Osteoblast (primary cell): ENCODE measurements around the gene SH3RF3. TPM values are rescaled to one million over a fixed set of nuclear protein-coding genes. Genes with fewer than 3 reads are reported as not detected.
"Not testable (repeated sequence)": the region's sequence is repeated elsewhere in the genome, so short reads cannot be mapped to it uniquely, and the experiment has no call there.

ENCODE experiments used
- DNase-seq: peaks from one replicate; pipeline ENCODE4 v3.0.0; 2011; ENCODE audit warnings: low spot score, mixed read lengths; ENCODE audit not compliant: insufficient read length; ENCODE audit errors: missing footprints
- H2AFZ ChIP-seq: 2 replicates; pipeline ENCODE4 v1.6.0; 2011; ENCODE audit warnings: mild to moderate bottlenecking, low read length
- H3K27ac ChIP-seq: 2 replicates; pipeline ENCODE4 v1.5.1; 2011; ENCODE audit warnings: mild to moderate bottlenecking, low read depth, low read length, moderate library complexity
- H3K27me3 ChIP-seq: 2 replicates; pipeline ENCODE4 v1.6.0; 2012; ENCODE audit warnings: mild to moderate bottlenecking, control low read depth, inconsistent platforms, low read length, moderate library complexity; ENCODE audit not compliant: insufficient read depth
- H3K36me3 ChIP-seq: 2 replicates; pipeline ENCODE4 v1.5.1; 2011; ENCODE audit warnings: mild to moderate bottlenecking, low read length, control low read depth, moderate library complexity; ENCODE audit not compliant: insufficient read depth
- H3K4me1 ChIP-seq: 2 replicates; pipeline ENCODE4 v1.5.1; 2011; ENCODE audit warnings: mild to moderate bottlenecking, low read length, control low read depth, moderate library complexity; ENCODE audit not compliant: insufficient read depth
- H3K4me2 ChIP-seq: 2 replicates; pipeline ENCODE4 v1.6.0; 2011; ENCODE audit warnings: mild to moderate bottlenecking, low read length; ENCODE audit not compliant: insufficient read depth
- H3K4me3 ChIP-seq: fragments of 200-600 bp; sonication (generic); 3 replicates; pipeline ENCODE4 v1.5.1; 2012; ENCODE audit warnings: mild to moderate bottlenecking, low read length, inconsistent platforms; ENCODE audit not compliant: insufficient read depth
- H3K79me2 ChIP-seq: 2 replicates; pipeline ENCODE4 v1.6.0; 2012; ENCODE audit warnings: mild to moderate bottlenecking, low read length, control low read depth, inconsistent platforms; ENCODE audit not compliant: insufficient read depth
- H3K9me3 ChIP-seq: 2 replicates; pipeline ENCODE4 v1.5.1; 2011; ENCODE audit warnings: low read depth, low read length, control low read depth
- H4K20me1 ChIP-seq: 2 replicates; pipeline ENCODE4 v1.6.0; 2012; ENCODE audit warnings: mild to moderate bottlenecking, low read length, control low read depth; ENCODE audit not compliant: insufficient read depth
- total RNA-seq: library from RNA; depleted of rRNA; stranded (reverse); fragments of >200 nt; gene quantifications from 2 replicates; pipeline ENCODE4 v1.2.3, GENCODE V29; 2012
- TF ChIP-seq, protein P1 (sequence below): IDR thresholded peaks from 2 replicates; pipeline ENCODE4 v1.5.1; 2011; ENCODE audit warnings: mild to moderate bottlenecking, low read depth, low read length, moderate library complexity; ENCODE audit errors: extremely low read depth

Gene SH3RF3
- total RNA-seq, 1 donor, result 14.8 TPM

DNA sequence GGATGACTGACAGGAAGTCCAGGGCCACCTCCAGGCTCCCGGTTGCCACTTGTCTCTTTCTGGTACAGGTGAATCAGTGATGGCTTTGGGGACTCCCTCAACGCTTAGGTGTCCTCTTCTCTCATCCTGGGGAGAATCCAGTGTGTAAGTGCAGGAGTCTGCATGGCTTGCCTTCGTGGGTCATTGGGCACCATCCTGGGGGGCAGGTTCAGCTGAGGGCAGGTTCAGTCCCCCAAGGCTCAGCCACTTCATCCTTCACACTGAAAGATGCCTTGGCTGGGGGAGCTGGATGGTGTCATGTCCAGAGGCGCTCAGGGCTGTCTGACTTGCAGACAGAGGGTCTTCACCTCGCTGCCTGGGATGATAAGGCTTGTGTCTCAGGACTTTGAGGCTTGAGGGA, 29.2 kb downstream of the SH3RF3 start:
- H4K20me1 ChIP-seq, result peaks cover 62% of the 10 kb centered on the region
- no peak overlapping the region for H2AFZ ChIP-seq
- no peak overlapping the region for H3K27ac ChIP-seq
- TF ChIP-seq, protein P1, sequence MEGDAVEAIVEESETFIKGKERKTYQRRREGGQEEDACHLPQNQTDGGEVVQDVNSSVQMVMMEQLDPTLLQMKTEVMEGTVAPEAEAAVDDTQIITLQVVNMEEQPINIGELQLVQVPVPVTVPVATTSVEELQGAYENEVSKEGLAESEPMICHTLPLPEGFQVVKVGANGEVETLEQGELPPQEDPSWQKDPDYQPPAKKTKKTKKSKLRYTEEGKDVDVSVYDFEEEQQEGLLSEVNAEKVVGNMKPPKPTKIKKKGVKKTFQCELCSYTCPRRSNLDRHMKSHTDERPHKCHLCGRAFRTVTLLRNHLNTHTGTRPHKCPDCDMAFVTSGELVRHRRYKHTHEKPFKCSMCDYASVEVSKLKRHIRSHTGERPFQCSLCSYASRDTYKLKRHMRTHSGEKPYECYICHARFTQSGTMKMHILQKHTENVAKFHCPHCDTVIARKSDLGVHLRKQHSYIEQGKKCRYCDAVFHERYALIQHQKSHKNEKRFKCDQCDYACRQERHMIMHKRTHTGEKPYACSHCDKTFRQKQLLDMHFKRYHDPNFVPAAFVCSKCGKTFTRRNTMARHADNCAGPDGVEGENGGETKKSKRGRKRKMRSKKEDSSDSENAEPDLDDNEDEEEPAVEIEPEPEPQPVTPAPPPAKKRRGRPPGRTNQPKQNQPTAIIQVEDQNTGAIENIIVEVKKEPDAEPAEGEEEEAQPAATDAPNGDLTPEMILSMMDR, result no peak
- peaks cover 11% of the 10 kb centered on the region for H3K4me1 ChIP-seq
- peaks cover 89% of the 10 kb centered on the region for H3K79me2 ChIP-seq
- no peak overlapping the region for H3K4me2 ChIP-seq
- H3K36me3 ChIP-seq, result no peaks in the 10 kb centered on the region
- no peaks in the 10 kb centered on the region for H3K27me3 ChIP-seq
- DNase-seq, result no peak
- no peak overlapping the region for H3K4me3 ChIP-seq
- H3K9me3 ChIP-seq, result no peaks in the 10 kb centered on the region

DNA sequence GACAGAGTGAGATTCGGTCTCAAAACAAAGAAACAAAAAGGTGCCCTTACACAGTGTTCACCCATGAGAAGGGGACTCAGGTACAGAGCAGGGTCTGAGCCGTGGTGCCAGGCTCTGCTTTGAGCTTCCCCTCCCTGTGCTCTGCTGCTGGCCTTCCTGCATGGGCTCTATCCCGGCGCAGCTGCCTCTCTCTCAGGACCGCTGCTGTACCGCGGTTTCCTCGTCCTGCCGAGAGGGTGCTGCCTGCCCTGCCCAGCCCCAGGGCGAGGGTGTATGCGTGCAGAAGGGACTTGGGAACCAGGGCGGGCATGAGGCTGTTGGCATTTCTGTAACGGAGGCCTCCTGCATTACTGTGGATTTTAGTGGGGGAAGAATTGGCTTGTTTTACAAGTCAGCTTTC, 30.1 kb downstream of the SH3RF3 start:
- TF ChIP-seq, protein P1, result no peak
- H3K4me1 ChIP-seq, result peaks cover 17% of the 10 kb centered on the region
- no peaks in the 10 kb centered on the region for H3K36me3 ChIP-seq
- no peak for DNase-seq
- peaks cover 59% of the 10 kb centered on the region for H4K20me1 ChIP-seq
- no peak overlapping the region for H3K27ac ChIP-seq
- no peaks in the 10 kb centered on the region for H3K27me3 ChIP-seq
- no peaks in the 10 kb centered on the region for H3K9me3 ChIP-seq
- no peak overlapping the region for H3K4me2 ChIP-seq
- H3K79me2 ChIP-seq, result peaks cover 80% of the 10 kb centered on the region
- H2AFZ ChIP-seq, result no peak overlapping the region
- no peak overlapping the region for H3K4me3 ChIP-seq

DNA sequence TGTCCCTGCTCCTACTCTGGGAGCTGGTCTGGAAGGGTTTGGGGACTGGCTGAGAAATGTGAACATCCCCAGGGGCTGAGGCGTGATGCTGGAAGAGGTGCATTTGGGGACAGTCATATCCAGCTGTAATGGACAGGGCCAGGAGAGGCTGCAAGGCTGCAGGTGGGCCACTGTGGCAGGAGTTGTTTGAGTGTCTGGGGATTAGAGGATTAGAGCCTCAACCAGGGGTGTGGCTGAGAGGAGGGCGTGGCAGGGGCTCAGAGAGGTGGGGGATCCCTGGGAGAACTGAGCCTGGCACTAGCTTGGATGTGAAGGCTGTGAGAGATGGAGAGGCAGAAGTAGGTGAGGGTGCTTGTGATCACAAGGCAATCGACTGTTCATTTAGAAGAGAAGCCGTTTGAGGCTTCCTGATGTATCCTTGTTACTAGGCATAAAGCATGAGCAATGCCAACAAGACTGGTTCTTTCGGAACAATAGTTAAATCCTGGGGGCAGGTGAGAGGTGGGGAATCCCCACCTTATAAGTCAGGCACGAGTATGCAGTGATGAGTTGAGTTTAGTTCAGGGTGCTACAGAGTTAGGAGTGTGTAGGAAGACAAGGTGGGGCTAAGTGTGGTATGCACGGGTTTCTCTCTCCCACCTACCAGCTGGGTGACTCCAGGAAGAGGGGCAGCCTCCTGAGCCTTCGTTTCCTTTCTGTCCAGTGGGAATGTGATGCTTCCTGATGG, 31.9 kb downstream of the SH3RF3 start:
- Histone ChIP-seq H3K4me3 (no peak overlapping the region), H3K9me3 (no peaks in the 10 kb centered on the region), H3K4me2 (no peak overlapping the region), H3K27ac (no peak overlapping the region), H3K36me3 (no peaks in the 10 kb centered on the region), H2AFZ (no peak overlapping the region), H3K4me1 (peaks cover 31% of the 10 kb centered on the region), H3K27me3 (no peaks in the 10 kb centered on the region), H4K20me1 (peaks cover 52% of the 10 kb centered on the region), H3K79me2 (peaks cover 70% of the 10 kb centered on the region)
- TF ChIP-seq, protein P1, result no peak
- no peak for DNase-seq

DNA sequence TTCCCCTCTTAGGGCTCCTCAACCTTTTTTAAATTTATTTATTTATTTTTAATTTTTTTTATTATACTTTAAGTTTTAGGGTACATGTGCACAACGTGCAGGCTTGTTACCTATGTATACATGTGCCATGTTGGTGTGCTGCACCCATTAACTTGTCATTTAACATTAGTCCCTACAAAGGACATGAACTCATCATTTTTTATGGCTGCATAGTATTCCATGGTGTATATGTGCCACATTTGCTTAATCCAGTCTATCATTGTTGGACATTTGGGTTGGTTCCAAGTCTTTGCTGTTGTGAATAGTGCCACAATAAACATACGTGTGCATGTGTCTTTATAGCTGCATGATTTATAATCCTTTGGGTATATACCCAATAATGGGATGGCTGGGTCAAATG, 33.4 kb downstream of the SH3RF3 start:
- not testable (repeated sequence) for H3K27ac ChIP-seq, H3K4me3 ChIP-seq, DNase-seq, H3K36me3 ChIP-seq, H3K27me3 ChIP-seq, H3K9me3 ChIP-seq, H3K4me2 ChIP-seq, H2AFZ ChIP-seq
- H3K79me2 ChIP-seq, result peaks cover 57% of the 10 kb centered on the region
- H4K20me1 ChIP-seq, result peaks cover 41% of the 10 kb centered on the region
- H3K4me1 ChIP-seq, result peaks cover 43% of the 10 kb centered on the region
